Caco-2 (cell line): ENCODE results near the gene EFNA4. TPM values are rescaled to one million over a fixed set of nuclear protein-coding genes. Genes with fewer than 3 reads are reported as not detected.

Experiments
- BruUV-seq: library from RNA; stranded (reverse); fragments of 400-500 nt; replicated peaks from 2 replicates; lab custom pipeline; 2021; lab: Mats Ljungman, UMichigan
- CTCF ChIA-PET: fragments of 300-600 bp; sonication (Branson Sonifier 250); formaldehyde crosslinking; loops from one replicate; lab custom pipeline; 2022; ENCODE audit warnings: antibody characterized with exemption; lab: Charles Lee
- POLR2A ChIA-PET: fragments of 300-600 bp; sonication (Branson Sonifier 250); formaldehyde crosslinking; loops from one replicate; lab custom pipeline; 2022; ENCODE audit warnings: antibody characterized with exemption; lab: Charles Lee
- DNase-seq, 2 experiments: peaks; one replicate each; pipeline versions ENCODE4 v3.0.0 to v3.0.0-alpha.2; 2020 to 2022
- H3K27me3 ChIP-seq: replicated peaks from 2 replicates; pipeline ENCODE4 v1.6.0; 2011; ENCODE audit warnings: low read length; ENCODE audit not compliant: control insufficient read depth, insufficient read depth
- H3K36me3 ChIP-seq: 2 replicates; pipeline ENCODE4 v1.5.1; 2011; ENCODE audit warnings: low read length; ENCODE audit not compliant: control insufficient read depth, insufficient read depth
- H3K4me1 ChIP-seq: fragments of 250-450 bp; sonication (Bioruptor Pico); 2 replicates; pipeline ENCODE4 v1.5.1; 2020; ENCODE audit warnings: mild to moderate bottlenecking
- H3K4me3 ChIP-seq: 2 replicates; pipeline ENCODE4 v1.5.1; 2011; ENCODE audit warnings: low read depth, mild to moderate bottlenecking, control low read depth, low read length
- H3K9me3 ChIP-seq: fragments of 250-450 bp; sonication (Bioruptor Pico); 2 replicates; pipeline ENCODE4 v1.5.1; 2020; ENCODE audit warnings: mild to moderate bottlenecking, moderate library complexity
- H3K27ac Mint-ChIP-seq: one replicate; pipeline ENCODE4 v1.8.0; 2022; ENCODE audit warnings: mixed read lengths; ENCODE audit not compliant: unreplicated experiment
- H3K27me3 Mint-ChIP-seq: one replicate; pipeline ENCODE4 v1.8.0; 2022; ENCODE audit warnings: mixed read lengths; ENCODE audit not compliant: insufficient read depth, unreplicated experiment
- H3K36me3 Mint-ChIP-seq: one replicate; pipeline ENCODE4 v1.8.0; 2022; ENCODE audit warnings: mild to moderate bottlenecking, mixed read lengths; ENCODE audit not compliant: insufficient read depth, unreplicated experiment
- H3K4me1 Mint-ChIP-seq: one replicate; pipeline ENCODE4 v1.8.0; 2022; ENCODE audit warnings: low read depth, mixed read lengths; ENCODE audit not compliant: unreplicated experiment
- H3K4me3 Mint-ChIP-seq: one replicate; pipeline ENCODE4 v1.8.0; 2022; ENCODE audit warnings: mild to moderate bottlenecking, moderate library complexity, mixed read lengths; ENCODE audit not compliant: unreplicated experiment
- H3K9me3 Mint-ChIP-seq: one replicate; pipeline ENCODE4 v1.8.0; 2022; ENCODE audit warnings: mixed read lengths; ENCODE audit not compliant: unreplicated experiment
- CTCF ChIP-seq, 2 experiments: fragments of 200-600 bp in 1 of 2; IDR thresholded peaks; 1 replicate in 1 of 2; 2 replicates in 1 of 2; pipeline versions ENCODE4 v1.5.1 to v1.8.0; 2011 to 2022; ENCODE audit warnings: antibody characterized with exemption in 1 of 2, control low read depth in 1 of 2, inconsistent platforms in 1 of 2, low read depth in 1 of 2, low read length in 1 of 2, mild to moderate bottlenecking in 1 of 2, moderate library complexity in 1 of 2; ENCODE audit not compliant: insufficient read depth in 1 of 2, severe bottlenecking in 1 of 2, unreplicated experiment in 1 of 2
- intact Hi-C: fragments of 100-400 bp; cut with micrococcal nuclease; formaldehyde crosslinking; loops from one replicate; pipeline ENCODE4 v1.10.0; 2022; ENCODE audit not compliant: unreplicated experiment
- total RNA-seq: library from RNA; stranded (reverse); gene quantifications from 2 replicates; pipeline ENCODE4 v1.2.3, GENCODE V29; 2022

EFNA4 gene
- total RNA-seq, 1 experiment from 2014 or later, result 13.8 TPM

- no peak overlapping the region for H3K4me3 ChIP-seq
- TF ChIP-seq CTCF (IDR thresholded peaks at IDR 0.05; ENCODE audit: insufficient read depth in 1 of 2, low read depth in 1 of 2, low read length in 1 of 2, severe bottlenecking in 1 of 2, unreplicated experiment in 1 of 2), result no peak
- CTCF ChIA-PET, result interaction anchor here (1.0 to 1.1 kb wide), 2 partner anchors 18 to 68 kb away, joined by 3 read pairs; partner anchors contain the start of gene PYGO2
- POLR2A ChIA-PET, result no interaction called here
- Mint-ChIP-seq H3K27me3 (peaks cover under 1% of the 10 kb centered on the region), H3K27ac (no peak overlapping the region), H3K9me3 (no peaks in the 10 kb centered on the region), H3K4me3 (no peak overlapping the region), H3K4me1 (no peaks in the 10 kb centered on the region), H3K36me3 (no peaks in the 10 kb centered on the region)
- no peaks in the 10 kb centered on the region for H3K27me3 ChIP-seq
- peaks cover 5% of the 10 kb centered on the region; the same call in 1 of the 2 replicates for H3K4me1 ChIP-seq
- H3K36me3 ChIP-seq, result no peaks in the 10 kb centered on the region
- intact Hi-C loops, result no loop called here
- no peaks in the 10 kb centered on the region for H3K9me3 ChIP-seq
- no TSS peak for BruUV-seq
- DNase-seq, result no peak
Measured at GRCh38 chr1:155029513-155030242, 33.9 kb upstream of the EFNA4 start.

DNA sequence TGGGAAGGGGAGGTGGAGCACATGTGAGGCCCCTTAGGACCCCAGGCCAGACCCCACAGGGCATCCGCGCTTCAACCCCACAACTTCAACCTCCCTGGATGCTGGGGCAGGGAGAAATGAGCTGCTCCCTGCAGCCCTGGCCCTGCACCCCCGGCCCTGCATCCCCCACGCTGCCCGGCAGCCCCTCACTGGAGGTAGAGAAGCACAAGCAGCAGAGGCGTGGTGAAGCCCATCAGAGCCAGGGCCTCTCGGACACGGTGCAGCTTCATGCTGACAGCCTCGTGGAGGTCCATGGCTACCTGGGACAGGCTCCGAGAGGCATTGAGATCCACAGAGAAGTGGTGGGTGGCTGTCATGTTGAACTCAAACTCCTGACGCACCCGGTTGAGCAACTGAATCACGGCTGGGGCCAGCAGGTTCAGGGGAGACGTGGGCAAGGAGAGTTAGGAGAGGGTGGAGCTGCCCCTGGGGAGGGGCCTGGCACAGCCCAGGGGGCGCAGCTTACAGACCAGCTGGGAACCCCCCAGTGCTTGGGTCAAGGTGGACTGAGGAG is 33.2 kb upstream of the EFNA4 start:
- Histone ChIP-seq H3K4me3 (no peak overlapping the region), H3K36me3 (no peaks in the 10 kb centered on the region), H3K27me3 (no peaks in the 10 kb centered on the region), H3K9me3 (no peaks in the 10 kb centered on the region), H3K4me1 (peaks cover 5% of the 10 kb centered on the region; the same call in 1 of the 2 replicates)
- Mint-ChIP-seq H3K4me3 (no peak overlapping the region), H3K36me3 (no peaks in the 10 kb centered on the region), H3K27me3 (peaks cover 4% of the 10 kb centered on the region), H3K27ac (no peak overlapping the region), H3K4me1 (no peaks in the 10 kb centered on the region), H3K9me3 (no peaks in the 10 kb centered on the region)
- no peak for DNase-seq
- CTCF ChIA-PET, result interaction anchor here (1.0 to 1.1 kb wide), 2 partner anchors 17 to 69 kb away, joined by 3 read pairs; partner anchors contain the start of gene PYGO2
- no peak for TF ChIP-seq CTCF (IDR thresholded peaks at IDR 0.05; ENCODE audit: insufficient read depth in 1 of 2, low read depth in 1 of 2, low read length in 1 of 2, severe bottlenecking in 1 of 2, unreplicated experiment in 1 of 2)
- POLR2A ChIA-PET, result interaction anchor here (0.6 kb wide), 1 partner anchor 20 kb away, joined by 3 read pairs; no protein-coding TSS in a partner anchor
- BruUV-seq, result no TSS peak
- intact Hi-C loops, result no loop called here

DNA sequence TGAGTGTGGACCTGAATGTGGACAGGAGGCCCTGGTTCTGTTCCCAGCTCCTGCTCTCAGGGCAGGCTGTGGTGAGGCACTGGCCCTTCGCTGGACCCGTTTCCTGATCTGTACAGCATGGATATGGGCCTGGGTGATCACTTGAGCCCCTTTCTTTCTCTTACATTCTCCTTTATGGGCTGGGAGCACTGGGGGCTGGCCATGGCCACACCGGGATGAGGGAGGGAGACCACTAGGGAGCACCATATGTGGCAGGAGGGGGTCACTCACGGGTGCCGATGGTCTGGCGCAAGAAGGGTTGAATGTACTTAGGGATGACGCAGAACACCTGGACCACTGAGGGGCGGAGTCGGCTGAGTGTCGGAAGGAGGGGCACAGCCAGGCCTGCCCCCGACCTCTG is 32.6 kb upstream of the EFNA4 start:
- Histone ChIP-seq H3K36me3 (no peaks in the 10 kb centered on the region), H3K27me3 (no peaks in the 10 kb centered on the region), H3K9me3 (no peaks in the 10 kb centered on the region), H3K4me3 (no peak overlapping the region), H3K4me1 (peaks cover 5% of the 10 kb centered on the region; the same call in 1 of the 2 replicates)
- Mint-ChIP-seq H3K27me3 (peaks cover 4% of the 10 kb centered on the region), H3K9me3 (no peaks in the 10 kb centered on the region), H3K36me3 (no peaks in the 10 kb centered on the region), H3K27ac (no peak overlapping the region), H3K4me3 (no peak overlapping the region), H3K4me1 (no peaks in the 10 kb centered on the region)
- TF ChIP-seq CTCF (IDR thresholded peaks at IDR 0.05; ENCODE audit: insufficient read depth in 1 of 2, low read depth in 1 of 2, low read length in 1 of 2, severe bottlenecking in 1 of 2, unreplicated experiment in 1 of 2), result no peak
- DNase-seq, result no peak
- POLR2A ChIA-PET, result interaction anchor here (0.6 kb wide), 1 partner anchor 20 kb away, joined by 3 read pairs; no protein-coding TSS in a partner anchor
- intact Hi-C loops, result no loop called here
- CTCF ChIA-PET, result interaction anchor here (1.1 kb wide), 1 partner anchor 16 kb away, joined by 3 read pairs; no protein-coding TSS in a partner anchor
- no TSS peak for BruUV-seq
